ENCODE data around the gene CLCN6. TPM values are rescaled to one million over a fixed set of nuclear protein-coding genes. Genes with fewer than 3 reads are reported as not detected.
A peak's percentile ranks its signal among the peaks of the same experiment; 100 is the strongest.

Gene CLCN6
- total and polyA plus RNA-seq, 4 donors: 3.9 to 37.5 (median 20.7) TPM

- H3K27me3 ChIP-seq (ENCODE audit: control insufficient read depth in 1 of 2, insufficient read depth in 2 of 2, low read length in 1 of 2): no peaks in the 10 kb centered on the region
- intact Hi-C loops (cut with DNase I): no loop called here
These were observed 27.7 kb upstream of the CLCN6 start for GRCh38 chr1:11778336-11778735.

GRCh38 chr1:11778844-11779623 is 27.0 kb upstream of the CLCN6 start:
- Histone ChIP-seq H3K36me3 (ENCODE audit: control insufficient read depth in 1 of 2, insufficient read depth in 2 of 2, low read length in 1 of 2) (no peaks in the 10 kb centered on the region), H3K27ac (ENCODE audit: low read depth in 1 of 2, low read length in 2 of 2) (no peak overlapping the region), H3K27me3 (ENCODE audit: control insufficient read depth in 1 of 2, insufficient read depth in 2 of 2, low read length in 1 of 2) (no peaks in the 10 kb centered on the region), H3K4me3 (ENCODE audit: low read length in 2 of 2) (no peak overlapping the region), H3K4me1 (ENCODE audit: control insufficient read depth in 1 of 2, insufficient read depth in 2 of 2, low read length in 2 of 2) (no peaks in the 10 kb centered on the region), H3K9me3 (ENCODE audit: control insufficient read depth, low read length) (no peaks in the 10 kb centered on the region)
- intact Hi-C loops (cut with DNase I): no loop called here
- WGBS, 2 donors: 89 to 90% methylated on average over 12 to 15 of the region's 15 CpGs
- ATAC-seq (ENCODE audit: low FRiP score) (no peak), DNase-seq (no peak)

More at GRCh38 chr1:11778336-11778735, 27.7 kb upstream of the CLCN6 start:
- H3K27ac ChIP-seq (ENCODE audit: low read depth in 1 of 2, low read length in 2 of 2): no peak overlapping the region
- no peaks in the 10 kb centered on the region for H3K36me3 ChIP-seq (ENCODE audit: control insufficient read depth in 1 of 2, insufficient read depth in 2 of 2, low read length in 1 of 2)
- H3K9me3 ChIP-seq (ENCODE audit: control insufficient read depth, low read length): no peaks in the 10 kb centered on the region
- 95 to 96% methylated on average over 9 of the region's 9 CpGs for WGBS, 2 donors
- H3K4me1 ChIP-seq (ENCODE audit: control insufficient read depth in 1 of 2, insufficient read depth in 2 of 2, low read length in 2 of 2): no peaks in the 10 kb centered on the region
- no peak for ATAC-seq (ENCODE audit: low FRiP score)
- DNase-seq: no peak
- no peak overlapping the region for H3K4me3 ChIP-seq (ENCODE audit: low read length in 2 of 2)

- Histone ChIP-seq H3K27me3 (ENCODE audit: control insufficient read depth in 1 of 2, insufficient read depth in 2 of 2, low read length in 1 of 2) (no peaks in the 10 kb centered on the region), H3K4me3 (ENCODE audit: low read length in 2 of 2) (no peak overlapping the region), H3K36me3 (ENCODE audit: control insufficient read depth in 1 of 2, insufficient read depth in 2 of 2, low read length in 1 of 2) (no peaks in the 10 kb centered on the region), H3K9me3 (ENCODE audit: control insufficient read depth, low read length) (no peaks in the 10 kb centered on the region), H3K4me1 (ENCODE audit: control insufficient read depth in 1 of 2, insufficient read depth in 2 of 2, low read length in 2 of 2) (no peaks in the 10 kb centered on the region), H3K27ac (ENCODE audit: low read depth in 1 of 2, low read length in 2 of 2) (no peak overlapping the region)
- intact Hi-C loops (cut with DNase I): no loop called here
- ATAC-seq (ENCODE audit: low FRiP score) (no peak), DNase-seq (peak in 1 of 2 donors; percentile 68)
- 86% methylated on average over 13 of the region's 13 CpGs for WGBS, 2 donors
These were observed 26.1 kb upstream of the CLCN6 start for GRCh38 chr1:11779715-11780379.

DNA sequence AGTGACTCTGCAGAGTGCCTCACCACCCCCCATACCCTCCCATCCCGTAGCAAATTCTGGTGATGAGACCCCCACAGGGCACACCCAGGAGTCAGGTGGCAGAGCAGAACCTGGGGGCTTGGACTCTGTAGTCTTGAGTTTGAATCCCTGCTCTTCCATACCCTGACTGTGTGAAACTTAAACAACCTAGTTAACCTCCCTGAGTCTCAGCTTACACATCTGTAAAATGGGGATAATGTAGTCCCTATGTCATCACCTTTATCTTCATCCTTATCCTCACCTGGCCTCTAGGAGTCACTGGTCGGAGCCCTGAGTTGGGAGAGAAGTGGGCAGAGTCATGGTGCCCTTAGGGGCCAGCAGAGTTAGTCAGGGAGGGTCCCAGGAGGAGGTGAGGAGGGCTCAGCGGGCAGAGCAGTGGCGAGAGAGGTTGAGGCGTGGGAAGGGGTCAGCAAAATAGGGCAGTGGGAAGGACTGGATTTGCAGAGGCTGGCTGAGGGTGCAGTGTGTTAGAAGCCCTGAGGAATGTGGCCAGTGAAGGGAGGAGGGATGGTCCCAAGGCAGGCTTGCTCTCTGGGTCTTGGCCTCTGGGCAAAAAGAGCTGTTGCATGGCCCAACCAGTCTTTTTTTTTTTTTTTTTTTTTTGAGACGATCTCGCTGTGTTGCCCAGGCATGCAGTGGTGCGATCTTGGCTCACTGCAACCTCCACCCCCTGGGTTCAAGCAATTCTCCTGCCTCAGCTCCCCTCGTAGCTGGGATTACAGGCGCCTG is 25.4 kb upstream of the CLCN6 start:
- no peak overlapping the region for H3K4me3 ChIP-seq (ENCODE audit: low read length in 2 of 2)
- no peaks in the 10 kb centered on the region for H3K27me3 ChIP-seq (ENCODE audit: control insufficient read depth in 1 of 2, insufficient read depth in 2 of 2, low read length in 1 of 2)
- no peak for DNase-seq
- H3K4me1 ChIP-seq (ENCODE audit: control insufficient read depth in 1 of 2, insufficient read depth in 2 of 2, low read length in 2 of 2): no peaks in the 10 kb centered on the region
- no peaks in the 10 kb centered on the region for H3K36me3 ChIP-seq (ENCODE audit: control insufficient read depth in 1 of 2, insufficient read depth in 2 of 2, low read length in 1 of 2)
- intact Hi-C loops (cut with DNase I): no loop called here
- H3K9me3 ChIP-seq (ENCODE audit: control insufficient read depth, low read length): no peaks in the 10 kb centered on the region
- no peak overlapping the region for H3K27ac ChIP-seq (ENCODE audit: low read depth in 1 of 2, low read length in 2 of 2)
- ATAC-seq (ENCODE audit: low FRiP score): no peak
- 76 to 79% methylated on average over 9 to 10 of the region's 10 CpGs for WGBS, 2 donors

- no peaks in the 10 kb centered on the region for H3K27me3 ChIP-seq (ENCODE audit: control insufficient read depth in 1 of 2, insufficient read depth in 2 of 2, low read length in 1 of 2)
- no peak for ATAC-seq (ENCODE audit: low FRiP score)
- H3K4me1 ChIP-seq (ENCODE audit: control insufficient read depth in 1 of 2, insufficient read depth in 2 of 2, low read length in 2 of 2): no peaks in the 10 kb centered on the region
- no peaks in the 10 kb centered on the region for H3K9me3 ChIP-seq (ENCODE audit: control insufficient read depth, low read length)
- WGBS, 2 donors: 89 to 91% methylated on average over 12 of the region's 12 CpGs
- no peak for DNase-seq
- no peak overlapping the region for H3K27ac ChIP-seq (ENCODE audit: low read depth in 1 of 2, low read length in 2 of 2)
- H3K36me3 ChIP-seq (ENCODE audit: control insufficient read depth in 1 of 2, insufficient read depth in 2 of 2, low read length in 1 of 2): no peaks in the 10 kb centered on the region
- no peak overlapping the region for H3K4me3 ChIP-seq (ENCODE audit: low read length in 2 of 2)
- intact Hi-C loops (cut with DNase I): no loop called here
These were observed 24.7 kb upstream of the CLCN6 start for GRCh38 chr1:11781297-11781696.

DNA sequence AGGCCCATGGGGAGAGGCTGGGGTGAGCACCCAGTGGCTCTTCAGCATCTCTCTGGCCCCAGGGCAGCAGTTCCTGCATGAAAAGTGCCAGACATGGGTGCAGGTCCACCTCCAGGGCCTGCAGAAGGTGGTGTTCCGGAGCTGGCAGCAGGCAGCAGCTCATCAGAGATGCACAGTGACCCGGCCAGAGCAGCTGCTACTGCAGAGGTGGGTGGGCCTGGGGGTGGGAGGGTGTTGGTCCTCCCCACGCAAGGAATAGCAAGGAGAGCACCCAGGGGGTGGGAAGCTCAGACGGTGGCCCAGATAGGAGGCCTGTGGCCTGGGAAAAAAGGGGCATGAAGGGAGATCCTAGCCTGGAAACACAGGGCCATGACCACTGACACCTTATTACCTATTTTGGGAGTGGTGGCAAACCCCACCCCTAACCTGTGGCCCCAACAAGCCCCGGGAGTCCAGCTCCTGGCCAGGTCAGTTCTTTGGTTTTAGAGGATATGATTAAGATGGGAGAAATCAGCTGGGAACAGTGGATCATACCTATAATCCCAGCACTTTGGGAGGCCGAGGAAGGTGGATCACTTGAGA is 23.8 kb upstream of the CLCN6 start:
- ATAC-seq (ENCODE audit: low FRiP score) (no peak), DNase-seq (peak; percentile 30 to 64)
- 82 to 86% methylated on average over 6 of the region's 6 CpGs for WGBS, 2 donors
- intact Hi-C loops (cut with DNase I): no loop called here
- Histone ChIP-seq H3K27me3 (ENCODE audit: control insufficient read depth in 1 of 2, insufficient read depth in 2 of 2, low read length in 1 of 2) (no peaks in the 10 kb centered on the region), H3K27ac (ENCODE audit: low read depth in 1 of 2, low read length in 2 of 2) (no peak overlapping the region), H3K4me3 (ENCODE audit: low read length in 2 of 2) (no peak overlapping the region), H3K36me3 (ENCODE audit: control insufficient read depth in 1 of 2, insufficient read depth in 2 of 2, low read length in 1 of 2) (no peaks in the 10 kb centered on the region), H3K4me1 (ENCODE audit: control insufficient read depth in 1 of 2, insufficient read depth in 2 of 2, low read length in 2 of 2) (no peaks in the 10 kb centered on the region), H3K9me3 (ENCODE audit: control insufficient read depth, low read length) (no peaks in the 10 kb centered on the region)

- intact Hi-C loops (cut with DNase I): no loop called here
- Histone ChIP-seq H3K27ac (ENCODE audit: low read depth in 1 of 2, low read length in 2 of 2) (no peak overlapping the region), H3K36me3 (ENCODE audit: control insufficient read depth in 1 of 2, insufficient read depth in 2 of 2, low read length in 1 of 2) (no peaks in the 10 kb centered on the region), H3K4me3 (ENCODE audit: low read length in 2 of 2) (no peak overlapping the region), H3K27me3 (ENCODE audit: control insufficient read depth in 1 of 2, insufficient read depth in 2 of 2, low read length in 1 of 2) (no peaks in the 10 kb centered on the region), H3K4me1 (ENCODE audit: control insufficient read depth in 1 of 2, insufficient read depth in 2 of 2, low read length in 2 of 2) (no peaks in the 10 kb centered on the region), H3K9me3 (ENCODE audit: control insufficient read depth, low read length) (no peaks in the 10 kb centered on the region)
- WGBS, 2 donors: 93 to 96% methylated on average over 6 of the region's 6 CpGs
- peak in 1 of 2 donors; percentile 36 for DNase-seq
- no peak for ATAC-seq (ENCODE audit: low FRiP score)
These were observed 22.4 kb upstream of the CLCN6 start for GRCh38 chr1:11783556-11783955.

DNA sequence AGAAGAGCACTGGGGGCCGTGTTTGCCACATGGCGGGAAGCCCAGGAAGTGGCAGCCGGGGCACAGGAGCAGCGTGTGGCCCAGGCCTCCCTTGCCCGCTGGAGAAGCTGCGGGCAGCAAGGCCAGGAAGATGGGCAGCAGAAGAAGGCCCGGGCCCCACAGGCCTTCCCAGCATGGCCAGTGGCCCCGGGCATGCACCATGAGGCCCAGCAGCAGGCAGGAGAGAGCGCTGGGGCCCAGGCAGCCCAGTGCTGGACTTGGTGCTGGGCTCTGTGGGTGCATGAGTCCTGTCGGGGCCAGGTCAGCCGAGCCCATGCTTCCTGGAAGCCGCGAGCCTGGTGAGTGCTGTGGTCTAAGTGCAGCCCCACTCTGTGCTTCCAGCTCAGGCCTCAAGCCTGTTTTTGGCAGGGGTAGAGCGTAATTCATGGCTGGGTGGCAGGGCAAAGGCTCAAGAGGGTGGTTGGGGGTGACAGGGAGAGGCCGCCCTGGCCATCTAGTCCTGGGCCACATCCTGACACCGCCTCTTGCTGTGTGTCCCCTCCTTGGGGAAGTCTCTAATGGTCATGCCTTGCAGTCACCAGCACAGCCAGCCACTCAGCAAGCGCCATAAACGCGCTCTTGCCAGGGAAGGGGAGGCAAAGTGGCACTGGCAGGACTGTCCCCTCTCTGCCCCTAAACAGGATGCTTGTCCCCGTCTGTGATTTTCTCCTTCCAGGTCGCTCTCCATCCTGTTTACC is 21.6 kb upstream of the CLCN6 start:
- peak; percentile 51 to 71 for DNase-seq
- no peaks in the 10 kb centered on the region for H3K4me1 ChIP-seq (ENCODE audit: control insufficient read depth in 1 of 2, insufficient read depth in 2 of 2, low read length in 2 of 2)

More for the DNA sequence above, 21.6 kb upstream of the CLCN6 start:
- intact Hi-C loops (cut with DNase I): no loop called here
- H3K27me3 ChIP-seq (ENCODE audit: control insufficient read depth in 1 of 2, insufficient read depth in 2 of 2, low read length in 1 of 2): no peaks in the 10 kb centered on the region
- no peak overlapping the region for H3K27ac ChIP-seq (ENCODE audit: low read depth in 1 of 2, low read length in 2 of 2)
- 69 to 72% methylated on average over 19 to 21 of the region's 21 CpGs for WGBS, 2 donors
- H3K9me3 ChIP-seq (ENCODE audit: control insufficient read depth, low read length): no peaks in the 10 kb centered on the region
- no peak overlapping the region for H3K4me3 ChIP-seq (ENCODE audit: low read length in 2 of 2)
- no peak for ATAC-seq (ENCODE audit: low FRiP score)
- no peaks in the 10 kb centered on the region for H3K36me3 ChIP-seq (ENCODE audit: control insufficient read depth in 1 of 2, insufficient read depth in 2 of 2, low read length in 1 of 2)

Data from aorta (tissue), 5 donors.